ENCODE data around the gene SP4.

DNA sequence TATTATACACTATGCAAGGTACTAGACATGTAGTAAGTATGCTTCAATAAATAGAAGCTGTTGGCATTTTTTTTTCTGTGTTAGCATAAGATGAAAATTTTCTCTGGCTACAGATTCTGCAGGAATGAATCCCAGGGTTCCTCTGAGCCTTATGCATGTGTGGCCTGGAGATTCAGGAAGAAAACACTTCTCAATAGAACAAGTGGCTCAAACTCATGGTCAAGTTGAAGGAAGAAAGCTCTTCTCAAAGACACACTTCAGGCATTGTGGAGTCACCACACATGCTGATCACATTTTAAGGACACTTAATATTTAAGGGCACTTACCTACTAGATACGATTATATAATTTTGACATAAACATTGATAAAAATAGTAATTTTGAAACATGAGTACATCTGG, 134.5 kb downstream of the SP4 start:
- TF ChIP-seq, protein P1, sequence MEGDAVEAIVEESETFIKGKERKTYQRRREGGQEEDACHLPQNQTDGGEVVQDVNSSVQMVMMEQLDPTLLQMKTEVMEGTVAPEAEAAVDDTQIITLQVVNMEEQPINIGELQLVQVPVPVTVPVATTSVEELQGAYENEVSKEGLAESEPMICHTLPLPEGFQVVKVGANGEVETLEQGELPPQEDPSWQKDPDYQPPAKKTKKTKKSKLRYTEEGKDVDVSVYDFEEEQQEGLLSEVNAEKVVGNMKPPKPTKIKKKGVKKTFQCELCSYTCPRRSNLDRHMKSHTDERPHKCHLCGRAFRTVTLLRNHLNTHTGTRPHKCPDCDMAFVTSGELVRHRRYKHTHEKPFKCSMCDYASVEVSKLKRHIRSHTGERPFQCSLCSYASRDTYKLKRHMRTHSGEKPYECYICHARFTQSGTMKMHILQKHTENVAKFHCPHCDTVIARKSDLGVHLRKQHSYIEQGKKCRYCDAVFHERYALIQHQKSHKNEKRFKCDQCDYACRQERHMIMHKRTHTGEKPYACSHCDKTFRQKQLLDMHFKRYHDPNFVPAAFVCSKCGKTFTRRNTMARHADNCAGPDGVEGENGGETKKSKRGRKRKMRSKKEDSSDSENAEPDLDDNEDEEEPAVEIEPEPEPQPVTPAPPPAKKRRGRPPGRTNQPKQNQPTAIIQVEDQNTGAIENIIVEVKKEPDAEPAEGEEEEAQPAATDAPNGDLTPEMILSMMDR (IDR thresholded peaks at IDR 0.05): no peak
- no peak for TF ChIP-seq ZFX (IDR thresholded peaks at IDR 0.05; ENCODE audit: borderline replicate concordance)

Measured in 22Rv1 (cell line).